GM19468 (cell line): Measurements from ENCODE around the gene ERN2.
"Not testable (repeated sequence)": the region's sequence is repeated elsewhere in the genome, so short reads cannot be mapped to it uniquely, and the experiment has no call there.

Experiments used
- ATAC-seq: cut with Tn5 transposase; IDR thresholded peaks from one replicate; pipeline ENCODE4 v1.9.1; 2021; ENCODE audit warnings: mild to moderate bottlenecking, moderate library complexity, moderate number of reproducible peaks; ENCODE audit not compliant: unreplicated experiment; ENCODE audit errors: extremely low read depth

The ERN2 gene

GRCh38 chr16:23712976-23713375 lies at the start of gene ERN2:
Gene ERN2, minus strand, starts transcription at chr16:23713222. Its CDS starts 35 bp downstream, at chr16:23713187.
- no peak for ATAC-seq

GRCh38 chr16:23757937-23758619 lies 45.1 kb upstream of the ERN2 start:
- ATAC-seq, result no peak

GRCh38 chr16:23757116-23757515 lies 44.1 kb upstream of the ERN2 start:
- no peak for ATAC-seq

GRCh38 chr16:23755484-23755809 lies 42.4 kb upstream of the ERN2 start:
- ATAC-seq, result no peak

GRCh38 chr16:23754594-23755483 lies 41.8 kb upstream of the ERN2 start, which contains the start of gene CHP2:
Gene CHP2, plus strand, starts transcription at chr16:23755026. Its CDS starts 24 bp downstream, at chr16:23755050.
- ATAC-seq, result no peak

GRCh38 chr16:23753908-23754593 lies 41.0 kb upstream of the ERN2 start:
- ATAC-seq, result no peak

- ATAC-seq, result not testable (repeated sequence)
Observed at GRCh38 chr16:23751053-23751452, 38.0 kb upstream of the ERN2 start.

GRCh38 chr16:23748630-23749029 lies 35.6 kb upstream of the ERN2 start:
- ATAC-seq, result no peak

- ATAC-seq, result no peak
Observed at GRCh38 chr16:23745263-23745662, 32.2 kb upstream of the ERN2 start.

GRCh38 chr16:23742766-23743165 lies 29.7 kb upstream of the ERN2 start:
- ATAC-seq, result no peak

GRCh38 chr16:23741675-23742303 lies 28.8 kb upstream of the ERN2 start:
- no peak for ATAC-seq

- ATAC-seq, result no peak
Observed at GRCh38 chr16:23739516-23739915, 26.5 kb upstream of the ERN2 start.

- not testable (repeated sequence) for ATAC-seq
Observed at GRCh38 chr16:23737423-23738028, 24.5 kb upstream of the ERN2 start.

- ATAC-seq, result no peak
Observed at GRCh38 chr16:23734176-23734893, 21.3 kb upstream of the ERN2 start.

GRCh38 chr16:23729503-23730424 lies 16.7 kb upstream of the ERN2 start:
- no peak for ATAC-seq

GRCh38 chr16:23728112-23728477 lies 15.1 kb upstream of the ERN2 start:
- no peak for ATAC-seq

- ATAC-seq, result no peak
Observed at GRCh38 chr16:23726710-23727109, 13.7 kb upstream of the ERN2 start.

GRCh38 chr16:23724785-23725131 lies 11.7 kb upstream of the ERN2 start:
- no peak for ATAC-seq
